Measurements from ENCODE around the gene FITM1.

GRCh38 chr14:24162093-24162492 lies 31.6 kb downstream of the FITM1 start:
- TF ChIP-seq, protein P1, sequence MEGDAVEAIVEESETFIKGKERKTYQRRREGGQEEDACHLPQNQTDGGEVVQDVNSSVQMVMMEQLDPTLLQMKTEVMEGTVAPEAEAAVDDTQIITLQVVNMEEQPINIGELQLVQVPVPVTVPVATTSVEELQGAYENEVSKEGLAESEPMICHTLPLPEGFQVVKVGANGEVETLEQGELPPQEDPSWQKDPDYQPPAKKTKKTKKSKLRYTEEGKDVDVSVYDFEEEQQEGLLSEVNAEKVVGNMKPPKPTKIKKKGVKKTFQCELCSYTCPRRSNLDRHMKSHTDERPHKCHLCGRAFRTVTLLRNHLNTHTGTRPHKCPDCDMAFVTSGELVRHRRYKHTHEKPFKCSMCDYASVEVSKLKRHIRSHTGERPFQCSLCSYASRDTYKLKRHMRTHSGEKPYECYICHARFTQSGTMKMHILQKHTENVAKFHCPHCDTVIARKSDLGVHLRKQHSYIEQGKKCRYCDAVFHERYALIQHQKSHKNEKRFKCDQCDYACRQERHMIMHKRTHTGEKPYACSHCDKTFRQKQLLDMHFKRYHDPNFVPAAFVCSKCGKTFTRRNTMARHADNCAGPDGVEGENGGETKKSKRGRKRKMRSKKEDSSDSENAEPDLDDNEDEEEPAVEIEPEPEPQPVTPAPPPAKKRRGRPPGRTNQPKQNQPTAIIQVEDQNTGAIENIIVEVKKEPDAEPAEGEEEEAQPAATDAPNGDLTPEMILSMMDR (IDR thresholded peaks at IDR 0.05) = no peak
- no peak for TF ChIP-seq POLR2A (IDR thresholded peaks at IDR 0.05)
